Urothelium cell line (cell line): ENCODE data around the gene LDAF1.
"Not testable (repeated sequence)": the region's sequence is repeated elsewhere in the genome, so short reads cannot be mapped to it uniquely, and the experiment has no call there.

ENCODE experiments used
- DNase-seq: peaks from one replicate; pipeline ENCODE4 v3.0.0; 2011; ENCODE audit warnings: low spot score, mixed read lengths
- FAIRE-seq: peaks from 2 replicates; lab custom pipeline; 2011; peaks lifted over from hg19 to GRCh38; lab: Jason Lieb, UNC

The LDAF1 gene

GRCh38 chr16:21194771-21195301 lies 36.4 kb downstream of the LDAF1 start:
- FAIRE-seq (no peak), DNase-seq (no peak)

DNA sequence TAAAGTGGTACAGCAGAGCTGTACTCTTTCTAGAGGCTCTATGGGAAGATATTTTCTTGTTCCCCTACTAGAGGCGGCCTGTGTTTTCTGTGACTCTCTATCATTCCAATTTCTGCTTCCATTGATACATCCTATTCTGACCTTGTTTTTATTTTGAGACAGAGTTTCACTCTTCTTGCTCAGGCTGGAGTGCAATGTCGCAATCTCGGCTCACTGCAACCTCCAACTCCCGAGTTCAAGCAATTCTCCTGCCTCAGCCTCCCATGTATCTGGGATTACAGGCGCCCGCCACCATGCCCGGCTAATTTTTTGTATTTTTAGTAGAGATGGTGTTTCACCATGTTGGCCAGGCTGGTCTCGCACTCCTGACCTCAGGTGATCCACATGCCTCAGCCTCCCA lies 36.9 kb downstream of the LDAF1 start:
- DNase-seq, FAIRE-seq: not testable (repeated sequence)

GRCh38 chr16:21197112-21197511 lies 38.6 kb downstream of the LDAF1 start:
- no peak for DNase-seq
- no peak for FAIRE-seq

DNA sequence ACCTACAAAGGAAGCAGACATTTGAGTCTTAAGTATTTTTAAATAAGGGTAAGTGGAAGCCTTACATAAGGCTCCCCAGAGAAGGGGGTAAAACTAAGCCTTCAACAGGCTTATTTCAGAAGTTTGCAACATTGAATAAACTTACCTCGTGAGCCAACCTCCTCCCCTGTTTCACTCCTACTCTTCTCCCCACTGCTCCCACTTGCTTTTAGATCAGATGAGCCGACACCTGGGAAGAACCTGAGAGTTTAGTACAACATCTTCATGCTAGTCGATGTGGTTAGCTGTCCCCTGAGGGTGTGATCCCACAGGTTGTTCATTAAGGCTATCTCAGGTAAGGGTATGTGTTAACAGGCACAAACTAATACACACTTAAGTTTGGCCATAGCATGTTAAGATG lies 39.1 kb downstream of the LDAF1 start:
- FAIRE-seq: no peak
- DNase-seq: no peak

- DNase-seq (no peak), FAIRE-seq (no peak)
Observed at GRCh38 chr16:21199607-21200218, 41.2 kb downstream of the LDAF1 start.

DNA sequence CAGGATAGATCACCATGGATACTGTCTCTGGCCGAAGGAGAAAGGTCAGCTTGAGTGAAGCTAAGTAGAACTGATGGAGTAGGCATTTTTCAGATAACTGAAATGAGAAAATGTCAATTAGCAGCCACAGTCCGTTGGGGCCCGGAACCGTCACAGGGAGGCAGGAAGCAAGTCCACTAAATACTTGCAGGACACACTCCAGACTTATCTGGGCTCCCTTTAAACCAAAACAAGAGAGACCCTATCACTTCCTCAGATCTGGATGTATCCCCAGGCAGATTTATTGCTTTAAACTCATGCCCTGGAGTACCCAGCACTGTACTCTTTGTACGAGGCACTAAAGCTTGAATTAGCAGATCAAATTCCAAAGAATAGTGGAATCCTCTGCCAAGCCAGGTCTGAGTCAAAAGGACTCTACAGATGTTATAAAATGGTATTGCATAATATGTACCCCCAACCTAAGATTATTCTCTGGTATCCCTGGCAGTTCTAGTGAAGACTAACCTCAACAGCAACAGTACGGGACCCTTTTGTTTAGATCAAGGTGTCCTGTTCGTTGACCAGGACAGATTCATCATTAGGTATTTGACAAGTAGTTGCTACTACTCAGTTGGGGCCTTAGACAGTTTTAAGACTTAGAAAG lies 44.8 kb downstream of the LDAF1 start:
- FAIRE-seq (no peak), DNase-seq (no peak)

DNA sequence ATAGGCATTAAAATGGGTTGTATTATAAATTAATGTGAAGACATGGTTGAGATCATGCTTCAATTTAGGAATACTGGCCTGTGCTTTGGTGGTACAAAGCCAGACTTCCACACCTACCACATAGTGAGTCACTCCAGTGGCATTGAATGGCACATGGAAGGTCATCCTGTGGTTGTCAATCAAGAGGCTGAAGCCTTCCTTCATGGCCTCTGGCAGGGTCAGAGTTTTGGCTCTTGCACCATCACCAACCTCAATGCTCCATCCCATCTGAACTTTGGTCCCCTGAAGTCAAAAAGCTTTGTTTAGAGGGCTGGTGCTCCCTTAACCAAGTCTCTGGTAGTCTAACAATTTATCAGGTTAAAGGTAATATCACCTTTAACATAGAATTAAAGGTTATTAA lies 46.8 kb downstream of the LDAF1 start:
- DNase-seq (no peak), FAIRE-seq (no peak)

GRCh38 chr16:21206550-21206949 lies 48.1 kb downstream of the LDAF1 start:
- no peak for DNase-seq
- no peak for FAIRE-seq

DNA sequence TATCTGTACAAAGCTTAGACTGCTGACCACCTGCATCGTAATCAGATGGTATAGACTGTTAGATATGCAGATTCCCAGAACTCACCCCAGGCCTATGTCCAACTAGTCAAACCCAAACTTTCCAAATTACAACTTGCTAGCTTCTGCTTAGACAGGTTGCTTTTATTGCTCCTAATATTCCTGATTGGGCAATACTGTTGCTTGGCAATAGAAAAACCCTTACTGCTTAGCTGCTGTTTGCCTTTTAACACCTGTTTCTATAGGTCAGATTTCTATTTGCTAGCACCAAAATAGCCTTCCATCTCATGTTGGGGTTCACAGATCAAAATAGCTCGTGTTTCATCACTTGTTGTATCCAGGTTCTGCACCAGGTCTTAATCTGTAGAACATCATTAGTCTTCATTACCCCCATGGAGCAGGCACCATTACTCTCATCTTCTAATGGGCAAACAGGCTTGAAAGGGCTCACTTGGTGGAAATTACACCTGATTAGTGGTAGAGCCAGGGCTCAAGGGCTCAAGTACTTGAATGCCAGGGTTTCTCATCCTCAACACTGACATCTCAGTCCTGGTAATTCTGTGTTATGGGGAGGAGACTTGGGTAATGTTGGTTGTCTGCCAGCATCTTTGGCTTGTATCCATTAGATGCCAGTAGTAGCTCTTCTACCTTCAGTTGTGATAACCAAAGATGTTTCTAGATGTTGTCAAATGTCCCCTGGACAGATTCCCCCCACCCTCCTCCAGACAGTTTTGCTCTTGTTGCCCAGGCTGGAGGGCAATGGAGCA lies 50.2 kb downstream of the LDAF1 start:
- no peak for FAIRE-seq
- no peak for DNase-seq

DNA sequence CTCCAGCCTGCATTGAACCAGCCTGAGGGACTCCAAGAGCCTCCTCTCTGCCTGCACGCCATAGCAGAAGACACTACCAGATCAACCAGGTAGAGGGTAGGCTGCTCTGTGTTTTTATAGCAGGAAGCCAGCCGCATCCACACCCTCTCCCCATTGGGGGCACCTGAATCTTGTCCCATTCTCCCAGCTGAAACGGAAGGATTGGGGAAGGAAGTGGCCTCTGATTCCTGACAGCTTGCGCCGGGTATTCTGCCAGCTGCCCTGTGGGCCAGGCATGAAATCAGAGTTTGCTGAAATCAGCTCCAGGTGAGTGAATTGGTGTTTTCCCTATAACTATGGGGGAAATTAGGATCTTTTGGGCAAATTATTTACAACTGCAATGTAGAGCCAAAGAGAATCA lies 53.0 kb downstream of the LDAF1 start, which contains the start of gene ZP2:
ZP2 (minus strand) TSS at position 89 of the 400 bp plus-strand sequence; CDS start at position 62, 27 bp downstream.
- FAIRE-seq: no peak
- no peak for DNase-seq

DNA sequence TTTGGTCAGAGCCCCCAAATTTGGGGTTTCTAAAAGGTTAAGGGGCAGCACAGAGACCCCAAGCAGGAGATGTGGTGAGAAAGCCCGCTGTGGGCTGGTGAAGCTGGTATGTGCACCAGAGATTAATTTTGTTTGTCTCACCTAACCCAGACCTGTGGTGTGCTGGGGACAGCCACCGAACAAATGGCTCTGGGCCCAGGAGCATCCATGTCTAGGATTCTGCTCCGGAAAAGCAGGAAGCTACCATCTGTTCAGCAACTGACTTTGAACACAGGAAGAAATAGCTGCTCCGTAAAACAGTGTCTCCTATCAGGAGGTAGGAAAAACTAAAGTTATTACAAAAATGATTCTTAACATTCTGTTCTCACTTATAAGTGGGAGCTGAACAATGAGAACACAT lies 55.6 kb downstream of the LDAF1 start:
- DNase-seq (no peak), FAIRE-seq (no peak)

- FAIRE-seq: no peak
- no peak for DNase-seq
Observed at GRCh38 chr16:21217121-21217520, 58.6 kb downstream of the LDAF1 start.

DNA sequence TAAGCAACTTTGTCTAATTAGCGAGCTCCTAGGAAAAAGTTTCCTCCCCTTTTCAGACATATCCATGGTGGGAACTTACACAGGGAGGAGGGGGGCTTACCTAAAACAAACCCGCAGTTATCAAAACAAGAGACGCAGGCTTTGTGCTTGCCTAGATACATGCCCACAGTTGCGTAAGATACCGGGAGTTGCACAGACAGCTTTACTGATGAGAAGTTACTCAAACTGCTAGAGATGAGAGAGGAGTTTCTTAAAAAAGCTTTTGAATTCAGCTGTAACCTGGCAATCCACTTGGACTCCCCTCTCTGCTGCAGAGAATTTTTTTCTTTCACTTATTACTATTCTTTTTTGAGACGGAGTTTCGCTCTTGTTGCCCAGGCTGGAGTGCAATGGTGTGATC lies 59.7 kb downstream of the LDAF1 start:
- no peak for FAIRE-seq
- DNase-seq: no peak

GRCh38 chr16:21219551-21219950 lies 61.1 kb downstream of the LDAF1 start:
- DNase-seq (no peak), FAIRE-seq (no peak)

GRCh38 chr16:21222495-21223337 lies 64.2 kb downstream of the LDAF1 start:
- FAIRE-seq: no peak
- no peak for DNase-seq

GRCh38 chr16:21223787-21224186 lies 65.3 kb downstream of the LDAF1 start:
- FAIRE-seq (no peak), DNase-seq (no peak)

- DNase-seq: no peak
- no peak for FAIRE-seq
Observed at GRCh38 chr16:21224800-21225199, 66.3 kb downstream of the LDAF1 start.

GRCh38 chr16:21226749-21227148 lies 68.3 kb downstream of the LDAF1 start:
- DNase-seq: no peak
- FAIRE-seq: no peak

DNA sequence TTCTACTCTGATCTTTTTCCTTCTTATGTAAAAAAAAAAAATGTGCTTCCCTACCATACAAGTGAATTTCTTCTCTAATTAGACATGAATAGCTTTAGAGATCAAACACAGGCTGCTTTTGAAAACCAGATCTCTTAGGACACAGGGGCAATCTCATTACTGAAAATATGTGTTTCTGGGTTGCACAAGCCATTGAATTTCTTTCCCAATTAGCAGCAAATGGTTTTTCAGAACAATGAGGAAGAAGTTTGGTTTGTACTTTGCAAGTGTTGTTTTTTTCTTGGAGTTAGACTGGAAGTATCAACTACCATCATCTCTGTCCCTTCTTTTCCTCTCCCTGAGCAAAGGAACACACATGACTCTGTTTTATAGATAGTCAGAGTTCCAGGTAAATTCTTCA lies 69.4 kb downstream of the LDAF1 start:
- DNase-seq: no peak
- no peak for FAIRE-seq

DNA sequence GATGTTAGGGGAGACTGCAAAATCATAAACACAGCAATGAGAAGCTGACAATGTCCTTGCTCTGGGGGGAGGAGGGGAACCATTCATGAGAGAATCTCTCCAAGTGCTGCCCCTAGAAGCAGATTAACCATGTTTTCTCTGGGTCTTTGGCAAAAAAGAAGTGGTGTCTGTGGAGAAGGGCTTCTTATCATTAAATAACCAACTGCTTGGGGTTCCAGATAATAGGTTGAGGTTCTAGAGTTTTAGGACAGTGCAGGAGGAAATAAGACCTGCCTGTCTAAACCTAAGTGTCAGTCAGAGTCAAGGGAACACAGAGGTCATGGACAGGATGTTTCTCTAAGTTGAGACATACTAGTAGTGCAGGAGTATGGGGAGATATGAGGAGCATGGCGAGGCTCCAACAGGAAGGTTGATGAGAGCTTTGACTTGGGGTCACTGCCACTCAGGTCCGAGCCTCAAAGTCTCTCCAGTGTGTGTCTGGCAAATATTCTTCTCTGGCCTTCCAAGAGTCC lies 69.9 kb downstream of the LDAF1 start:
- FAIRE-seq (no peak), DNase-seq (no peak)
